Islet precursor cell (in vitro differentiated cells): Measurements from ENCODE around the gene CPNE4.
A peak's percentile ranks its signal among the peaks of the same experiment; 100 is the strongest.

ENCODE experiments used
- DNase-seq: peaks from one replicate; pipeline ENCODE4 v3.0.0-alpha.2; 2018

The CPNE4 gene

DNA sequence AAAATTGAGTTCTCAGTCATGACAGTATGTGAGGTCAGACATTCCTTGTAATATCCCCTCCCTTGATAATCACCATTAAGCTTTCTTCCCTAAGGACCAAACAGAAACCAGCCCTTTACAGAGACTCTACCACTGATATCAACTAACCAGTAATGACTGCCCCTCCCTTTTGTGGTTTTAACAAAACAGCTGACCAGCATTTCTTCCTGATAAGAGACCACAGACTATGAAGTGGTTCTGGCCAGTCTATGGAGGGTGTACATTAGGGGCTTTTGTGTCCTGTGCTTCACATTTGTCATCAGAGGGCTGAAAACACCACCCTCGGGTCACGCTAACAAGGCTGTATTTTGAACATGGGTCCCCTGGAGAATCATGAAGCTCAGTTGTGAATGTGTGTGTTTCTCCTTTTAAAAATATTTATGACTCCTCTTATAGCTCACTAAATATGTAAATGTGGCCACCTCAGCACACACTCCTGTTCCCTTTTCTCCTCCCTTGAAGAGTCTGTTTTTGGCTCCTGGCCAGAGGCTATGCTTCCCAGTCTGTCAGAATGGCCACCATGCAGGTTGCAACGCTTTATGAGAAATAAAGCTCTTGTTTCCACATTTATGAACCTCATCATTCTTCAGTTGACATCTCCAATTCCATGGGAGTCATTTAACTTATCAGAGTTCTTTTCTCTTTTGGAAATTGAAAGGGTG lies 239.3 kb downstream of the CPNE4 start:
- DNase-seq, result peak; percentile 79

DNA sequence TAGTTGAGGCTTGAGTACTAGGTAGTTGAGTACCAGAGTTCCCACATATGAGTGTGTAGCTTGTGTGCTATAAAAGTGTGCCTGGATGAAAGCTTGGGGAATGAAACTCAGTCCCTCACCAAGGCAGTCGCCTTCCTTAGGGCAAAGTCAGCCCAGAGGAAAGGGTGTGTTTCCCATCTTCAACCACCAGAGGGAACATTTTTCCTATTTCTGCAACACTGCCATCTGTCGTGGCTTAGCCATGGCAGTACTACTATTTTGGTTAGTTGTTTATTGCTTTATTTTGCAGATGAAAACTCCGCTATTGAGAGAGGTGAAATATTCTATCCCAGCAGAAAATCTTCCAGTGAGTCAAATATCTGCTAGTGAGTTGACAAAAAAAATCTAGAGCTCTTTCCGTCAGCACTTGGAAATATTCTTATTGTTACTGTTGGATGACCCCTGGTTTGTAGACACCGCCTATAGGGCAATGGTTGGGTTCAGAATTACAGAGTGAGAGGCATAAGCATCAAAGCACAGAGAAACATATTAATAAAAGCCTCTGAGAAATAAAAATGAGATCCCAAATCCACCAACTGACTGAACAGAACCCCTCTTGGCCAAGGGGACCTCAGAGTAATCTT lies 239.9 kb downstream of the CPNE4 start:
- peak; percentile 78 for DNase-seq

GRCh38 chr3:131793870-131794269 lies 240.9 kb downstream of the CPNE4 start:
- no peak for DNase-seq

- no peak for DNase-seq
Measured at GRCh38 chr3:131789188-131789587, 245.6 kb downstream of the CPNE4 start.

DNA sequence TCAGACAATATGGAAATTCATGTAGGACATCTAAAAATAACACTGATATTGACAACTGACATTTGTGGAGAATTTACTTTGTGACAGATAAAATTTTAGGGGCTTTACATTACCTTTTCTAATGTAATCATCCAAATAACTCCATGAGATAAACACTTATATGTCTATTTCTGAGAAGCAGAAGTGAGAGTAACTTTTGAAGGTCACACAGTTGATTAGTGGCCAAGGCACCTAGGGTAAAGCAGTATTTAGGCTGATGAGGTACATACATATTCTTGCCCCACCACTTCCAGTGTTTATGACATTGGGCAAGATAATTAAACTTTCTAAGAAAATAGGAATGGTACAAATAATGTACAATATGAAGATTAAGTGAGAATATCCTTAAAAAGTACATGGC lies 248.4 kb downstream of the CPNE4 start:
- no peak for DNase-seq

GRCh38 chr3:131782751-131783150 lies 252.1 kb downstream of the CPNE4 start:
- no peak for DNase-seq

DNA sequence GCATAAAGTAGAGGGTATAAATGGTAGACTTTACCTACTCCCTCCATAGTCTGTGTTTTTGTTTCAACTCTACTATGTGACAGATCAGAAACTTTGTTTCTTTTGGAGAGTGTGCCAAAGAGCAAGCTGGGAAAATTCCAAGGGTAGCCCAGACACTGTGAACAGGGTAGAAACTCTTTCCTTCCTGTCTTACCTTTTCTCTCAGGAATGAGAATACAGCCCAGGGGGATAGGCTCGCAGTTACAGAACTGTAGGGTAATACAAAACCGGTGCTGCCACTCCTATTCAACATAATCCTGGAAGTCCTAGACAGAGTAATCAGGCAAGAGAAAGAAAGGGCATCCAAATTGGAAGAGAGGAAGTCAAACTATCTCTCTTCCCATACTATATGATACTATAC lies 256.3 kb downstream of the CPNE4 start:
- DNase-seq, result peak; percentile 66

- DNase-seq, result no peak
Measured at GRCh38 chr3:131775650-131776049, 259.2 kb downstream of the CPNE4 start.

- DNase-seq, result no peak
Measured at GRCh38 chr3:131772269-131773026, 262.4 kb downstream of the CPNE4 start.

- DNase-seq, result no peak
Measured at GRCh38 chr3:131762981-131763564, 271.7 kb downstream of the CPNE4 start.

DNA sequence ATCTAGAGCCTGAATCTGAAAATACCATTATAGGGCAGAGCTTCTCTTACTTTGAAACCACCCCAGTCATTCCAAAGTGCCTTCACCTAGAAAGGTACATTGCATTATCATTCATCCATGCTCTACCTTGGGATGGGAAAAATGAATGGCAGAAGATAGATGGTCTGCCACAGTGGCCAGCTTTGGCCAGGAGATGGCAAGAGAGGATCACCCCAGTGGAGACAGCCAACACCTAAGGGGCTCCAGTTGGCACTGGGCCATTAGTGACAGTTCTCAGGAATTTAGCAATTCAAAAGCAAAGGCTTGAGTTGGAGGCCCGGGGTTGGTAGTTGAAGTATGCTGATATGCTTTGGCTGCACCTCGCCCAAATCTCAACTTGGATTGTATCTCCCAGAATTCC lies 278.4 kb downstream of the CPNE4 start:
- DNase-seq, result no peak

GRCh38 chr3:131755380-131755779 lies 279.4 kb downstream of the CPNE4 start:
- no peak for DNase-seq

GRCh38 chr3:131750256-131750655 lies 284.6 kb downstream of the CPNE4 start:
- DNase-seq, result no peak

- no peak for DNase-seq
Measured at GRCh38 chr3:131749826-131750225, 285.0 kb downstream of the CPNE4 start.

- no peak for DNase-seq
Measured at GRCh38 chr3:131747466-131747865, 287.3 kb downstream of the CPNE4 start.

GRCh38 chr3:131744765-131745164 lies 290.0 kb downstream of the CPNE4 start:
- no peak for DNase-seq

GRCh38 chr3:131743126-131743525 lies 291.7 kb downstream of the CPNE4 start:
- no peak for DNase-seq

DNA sequence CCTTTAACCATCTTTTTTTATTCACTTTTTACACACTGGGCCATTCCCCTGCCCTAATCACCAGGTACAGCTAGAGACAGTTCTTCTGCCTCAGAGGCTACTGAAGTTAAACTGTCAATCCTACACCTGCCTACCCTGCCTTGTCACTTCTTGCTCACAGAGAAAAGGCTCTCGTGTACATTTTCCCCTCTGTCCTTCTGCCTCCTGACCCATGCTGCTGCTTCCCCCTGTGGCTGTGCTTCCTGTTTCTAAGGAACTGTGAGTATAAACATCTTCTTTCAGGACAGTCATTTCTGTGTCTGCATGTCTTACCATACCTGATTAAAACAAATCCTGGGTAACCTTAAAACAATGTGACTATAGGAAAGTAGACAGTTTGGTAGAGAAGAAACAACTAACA lies 295.6 kb downstream of the CPNE4 start:
- DNase-seq, result no peak

- no peak for DNase-seq
Measured at GRCh38 chr3:131738095-131738494, 296.7 kb downstream of the CPNE4 start.

DNA sequence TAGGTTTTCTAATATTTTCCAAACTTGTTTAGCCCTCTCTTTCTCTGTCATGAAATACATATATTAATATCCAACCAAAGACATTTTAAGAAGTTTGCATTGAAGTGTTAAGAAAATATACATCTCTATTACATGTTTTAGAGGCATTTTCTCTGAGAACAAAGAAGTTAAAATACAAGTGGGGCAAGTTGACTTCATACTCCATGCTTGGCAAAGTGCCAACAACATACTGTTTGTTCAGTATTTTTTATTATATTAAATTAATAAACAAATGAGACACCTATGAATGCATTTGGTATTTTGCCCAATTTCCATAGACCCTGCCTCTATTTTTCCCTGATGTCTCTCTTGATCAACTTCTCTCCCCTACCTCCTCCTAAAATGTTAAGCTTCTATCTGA lies 299.3 kb downstream of the CPNE4 start:
- no peak for DNase-seq

- DNase-seq, result no peak
Measured at GRCh38 chr3:131735116-131735515, 299.7 kb downstream of the CPNE4 start.

DNA sequence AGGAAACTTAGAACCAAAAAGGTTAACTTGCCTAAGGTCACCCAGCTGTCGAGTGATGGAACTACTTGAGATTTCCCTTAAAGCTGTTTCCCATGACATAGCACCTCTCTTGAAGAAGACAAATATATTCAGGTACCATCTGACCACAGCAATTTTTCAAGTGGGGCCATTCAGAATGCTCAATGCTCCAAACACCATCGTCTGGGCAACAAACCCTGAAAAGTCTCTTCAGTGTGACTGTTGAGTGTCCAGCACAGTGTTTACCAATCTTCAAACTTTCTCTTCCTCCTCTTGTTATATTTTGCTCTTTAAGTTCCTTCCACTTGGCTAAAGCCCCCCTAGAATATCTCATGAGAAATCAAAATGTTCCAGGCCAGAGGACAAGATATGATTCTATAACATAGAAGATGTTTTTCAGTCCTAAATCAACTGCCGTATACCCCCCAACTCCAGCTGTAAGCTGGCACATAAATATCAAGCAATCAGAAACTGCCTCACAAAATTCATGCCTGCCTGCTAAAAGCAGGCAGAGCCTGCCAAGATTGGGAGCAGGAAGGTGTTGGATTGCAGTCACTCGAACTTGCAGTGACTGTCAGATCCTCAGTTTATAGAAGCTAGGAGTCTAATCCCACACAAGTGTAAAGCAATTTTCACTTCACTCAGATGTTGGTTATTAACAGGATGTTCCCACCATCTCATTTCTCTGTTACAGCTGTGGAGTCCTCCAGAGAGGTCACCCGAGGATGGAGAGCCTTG lies 301.6 kb downstream of the CPNE4 start:
- DNase-seq, result no peak

DNA sequence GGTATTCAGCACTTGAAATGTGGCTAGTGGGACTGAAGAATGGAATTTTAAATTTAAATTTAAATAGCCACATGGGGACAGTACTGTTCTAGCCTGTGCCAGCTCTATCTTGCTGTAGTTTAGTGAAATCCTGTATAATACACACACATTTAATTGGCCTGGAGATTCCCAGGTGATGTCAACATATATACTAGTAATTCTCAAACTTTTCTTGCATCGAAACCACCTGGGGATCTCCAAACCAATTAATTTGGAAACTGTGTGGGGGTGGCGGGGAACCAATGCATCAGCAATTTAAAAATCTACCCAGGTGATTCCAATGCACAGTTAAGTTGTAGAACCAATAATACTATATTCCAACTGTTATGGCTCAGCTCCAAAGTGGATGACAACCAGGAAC lies 303.1 kb downstream of the CPNE4 start:
- DNase-seq, result no peak
